DOHH2 (cell line): ENCODE results near the gene SYNE1.

Experiments used
- H3F3A ChIP-seq: fragments of 200-600 bp; sonication (generic), shearing (Covaris generic); 2 replicates; pipeline ENCODE4 v1.6.0; 2016; ENCODE audit warnings: antibody characterized with exemption, mild to moderate bottlenecking; ENCODE audit not compliant: control insufficient read depth, insufficient read depth
- H3K27ac ChIP-seq: fragments of 200-600 bp; sonication (generic); 2 replicates; pipeline ENCODE4 v1.5.1; 2014; ENCODE audit warnings: low read depth, mild to moderate bottlenecking, low read length, moderate library complexity
- H3K27me3 ChIP-seq: fragments of 200-600 bp; sonication (generic); 2 replicates; pipeline ENCODE4 v1.6.1; 2014; ENCODE audit warnings: mild to moderate bottlenecking, low read length, mixed read lengths; ENCODE audit not compliant: control insufficient read depth
- H3K36me3 ChIP-seq: fragments of 200-600 bp; sonication (generic); 2 replicates; pipeline ENCODE4 v1.6.1; 2014; ENCODE audit warnings: mild to moderate bottlenecking, low read length, moderate library complexity, mixed read lengths; ENCODE audit not compliant: control insufficient read depth
- H3K4me1 ChIP-seq: fragments of 200-600 bp; sonication (generic); 2 replicates; pipeline ENCODE4 v1.6.1; 2014; ENCODE audit warnings: mild to moderate bottlenecking, low read length, mixed read lengths; ENCODE audit not compliant: control insufficient read depth
- H3K4me2 ChIP-seq: fragments of 200-600 bp; sonication (generic); 2 replicates; pipeline ENCODE4 v1.6.0; 2014; ENCODE audit warnings: mild to moderate bottlenecking, low read length, moderate library complexity
- H3K4me3 ChIP-seq: fragments of 200-600 bp; sonication (generic); 2 replicates; pipeline ENCODE4 v1.5.1; 2014; ENCODE audit warnings: mild to moderate bottlenecking, low read length, mixed read lengths
- H3K79me2 ChIP-seq: fragments of 200-600 bp; sonication (generic); 2 replicates; pipeline ENCODE4 v1.6.1; 2014; ENCODE audit warnings: mild to moderate bottlenecking, low read length, mixed read lengths; ENCODE audit not compliant: control insufficient read depth
- H3K9me2 ChIP-seq: fragments of 200-600 bp; sonication (generic); replicated peaks from 2 replicates; pipeline ENCODE4 v1.6.1; 2014; ENCODE audit warnings: mild to moderate bottlenecking, low read length, mixed read lengths; ENCODE audit not compliant: control insufficient read depth
- H3K9me3 ChIP-seq: fragments of 200-600 bp; sonication (generic); 2 replicates; pipeline ENCODE4 v1.6.1; 2014; ENCODE audit warnings: antibody characterized with exemption, low read length, mixed read lengths; ENCODE audit not compliant: control insufficient read depth, insufficient read depth
- H4K20me1 ChIP-seq: fragments of 200-600 bp; sonication (generic); 2 replicates; pipeline ENCODE4 v1.6.0; 2014; ENCODE audit warnings: low read depth, mild to moderate bottlenecking, antibody characterized with exemption, low read length, moderate library complexity; ENCODE audit not compliant: control insufficient read depth, insufficient read depth
- CTCF ChIP-seq: fragments of 200-600 bp; sonication (generic); IDR thresholded peaks from one replicate; pipeline ENCODE4 v1.5.1; 2014; ENCODE audit warnings: antibody characterized with exemption, mild to moderate bottlenecking, low read depth, low read length; ENCODE audit not compliant: poor library complexity, severe bottlenecking
- EZH2phosphoT487 ChIP-seq: fragments of 200-600 bp; sonication (generic); IDR thresholded peaks from 2 replicates; pipeline ENCODE4 v1.6.1; 2017; ENCODE audit warnings: borderline replicate concordance, mild to moderate bottlenecking, antibody characterized with exemption, low read length, moderate library complexity, mixed read lengths

The SYNE1 gene

GRCh38 chr6:152129691-152130151 is 507.4 kb downstream of the SYNE1 start:
- Histone ChIP-seq H4K20me1 (no peaks in the 10 kb centered on the region), H3K9me3 (no peaks in the 10 kb centered on the region), H3K9me2 (no peaks in the 10 kb centered on the region), H3K4me3 (no peak overlapping the region), H3K27ac (no peak overlapping the region), H3K4me1 (no peaks in the 10 kb centered on the region), H3K27me3 (no peaks in the 10 kb centered on the region), H3K4me2 (no peak overlapping the region), H3K79me2 (no peaks in the 10 kb centered on the region), H3F3A (no peaks in the 10 kb centered on the region), H3K36me3 (peaks cover 88% of the 10 kb centered on the region)
- TF ChIP-seq EZH2phosphoT487: no peak
- TF ChIP-seq CTCF: no peak

- peaks cover 85% of the 10 kb centered on the region for H3K36me3 ChIP-seq
- no peak overlapping the region for H3K4me2 ChIP-seq
- TF ChIP-seq EZH2phosphoT487 (no peak), CTCF (no peak)
- H3K27ac ChIP-seq: no peak overlapping the region
- H3K4me1 ChIP-seq: no peaks in the 10 kb centered on the region
- no peaks in the 10 kb centered on the region for H3K27me3 ChIP-seq
- no peak overlapping the region for H3K4me3 ChIP-seq
- no peaks in the 10 kb centered on the region for H3K79me2 ChIP-seq
- no peaks in the 10 kb centered on the region for H4K20me1 ChIP-seq
- no peaks in the 10 kb centered on the region for H3K9me2 ChIP-seq
- H3K9me3 ChIP-seq: no peaks in the 10 kb centered on the region
- H3F3A ChIP-seq: no peaks in the 10 kb centered on the region
These were observed 509.6 kb downstream of the SYNE1 start for GRCh38 chr6:152127432-152128165.

- peaks cover 84% of the 10 kb centered on the region for H3K36me3 ChIP-seq
- H3K9me2 ChIP-seq: no peaks in the 10 kb centered on the region
- no peaks in the 10 kb centered on the region for H3K27me3 ChIP-seq
- H3K4me3 ChIP-seq: no peak overlapping the region
- no peaks in the 10 kb centered on the region for H4K20me1 ChIP-seq
- H3F3A ChIP-seq: no peaks in the 10 kb centered on the region
- no peak overlapping the region for H3K4me2 ChIP-seq
- no peaks in the 10 kb centered on the region for H3K9me3 ChIP-seq
- no peak overlapping the region for H3K27ac ChIP-seq
- no peaks in the 10 kb centered on the region for H3K4me1 ChIP-seq
- TF ChIP-seq CTCF: peak; percentile 69
- TF ChIP-seq EZH2phosphoT487: no peak
- H3K79me2 ChIP-seq: no peaks in the 10 kb centered on the region
These were observed 512.6 kb downstream of the SYNE1 start for GRCh38 chr6:152124429-152125074.
